GDM1 (cell line): ENCODE data around the gene PRPF40A.

ENCODE experiments used
- DNase-seq: peaks from one replicate; lab custom pipeline; 2025; lab: John Stamatoyannopoulos, UW

Gene PRPF40A

GRCh38 chr2:152716805-152717227 is 445 bp downstream of the PRPF40A start:
- no peak for DNase-seq

GRCh38 chr2:152715854-152716428 is 1.3 kb downstream of the PRPF40A start:
- DNase-seq, result no peak

- no peak for DNase-seq
Observed at GRCh38 chr2:152715112-152715511, 2.1 kb downstream of the PRPF40A start.

GRCh38 chr2:152710713-152711112 is 6.5 kb downstream of the PRPF40A start:
- no peak for DNase-seq

GRCh38 chr2:152708742-152709141 is 8.5 kb downstream of the PRPF40A start:
- no peak for DNase-seq

- no peak for DNase-seq
Observed at GRCh38 chr2:152706477-152707021, 10.7 kb downstream of the PRPF40A start.

- no peak for DNase-seq
Observed at GRCh38 chr2:152701198-152701597, 16.1 kb downstream of the PRPF40A start.

- no peak for DNase-seq
Observed at GRCh38 chr2:152696476-152696875, 20.8 kb downstream of the PRPF40A start.

- no peak for DNase-seq
Observed at GRCh38 chr2:152695763-152696162, 21.5 kb downstream of the PRPF40A start.

GRCh38 chr2:152694161-152694661 is 23.1 kb downstream of the PRPF40A start:
- no peak for DNase-seq

- no peak for DNase-seq
Observed at GRCh38 chr2:152693033-152693432, 24.2 kb downstream of the PRPF40A start.

- no peak for DNase-seq
Observed at GRCh38 chr2:152686321-152686720, 30.9 kb downstream of the PRPF40A start.

GRCh38 chr2:152683400-152683799 is 33.9 kb downstream of the PRPF40A start:
- no peak for DNase-seq

GRCh38 chr2:152682663-152683062 is 34.6 kb downstream of the PRPF40A start:
- DNase-seq, result no peak

GRCh38 chr2:152678808-152679207 is 38.5 kb downstream of the PRPF40A start:
- no peak for DNase-seq

- no peak for DNase-seq
Observed at GRCh38 chr2:152676461-152676860, 40.8 kb downstream of the PRPF40A start.

- no peak for DNase-seq
Observed at GRCh38 chr2:152674334-152674733, 42.9 kb downstream of the PRPF40A start.

- no peak for DNase-seq
Observed at GRCh38 chr2:152664725-152665124, 52.5 kb downstream of the PRPF40A start.

GRCh38 chr2:152661076-152661475 is 56.2 kb downstream of the PRPF40A start:
- DNase-seq, result no peak

- DNase-seq, result no peak
Observed at GRCh38 chr2:152658221-152658620, 59.0 kb downstream of the PRPF40A start.

GRCh38 chr2:152657043-152657442 is 60.2 kb downstream of the PRPF40A start:
- DNase-seq, result no peak

- no peak for DNase-seq
Observed at GRCh38 chr2:152655880-152656279, 61.4 kb downstream of the PRPF40A start.

GRCh38 chr2:152651834-152652233 is 65.4 kb downstream of the PRPF40A start:
- no peak for DNase-seq

- DNase-seq, result no peak
Observed at GRCh38 chr2:152650768-152651371, 66.4 kb downstream of the PRPF40A start.
